Kidney (tissue), 14 donors: ENCODE measurements around the gene NPS. TPM values are rescaled to one million over a fixed set of nuclear protein-coding genes. Genes with fewer than 3 reads are reported as not detected.

Experiments
- DNase-seq, 5 donors: peaks; one replicate each; pipeline ENCODE4 v3.0.0-alpha.2; 2013 to 2020
- FAIRE-seq: peaks from 2 replicates; lab custom pipeline; 2012; peaks lifted over from hg19 to GRCh38; lab: Jason Lieb, UNC
- H3K27ac ChIP-seq, 2 donors: one replicate each; pipeline ENCODE4 v1.7.0; 2013; ENCODE audit warnings: low read depth in 2 of 2, low read length in 2 of 2, inconsistent platforms in 1 of 2
- H3K27me3 ChIP-seq: one replicate; pipeline ENCODE4 v1.7.1; 2013; ENCODE audit warnings: low read length, inconsistent platforms; ENCODE audit not compliant: control insufficient read depth, insufficient read depth
- H3K36me3 ChIP-seq, 3 donors: one replicate each; pipeline versions ENCODE4 v1.7.0 to v1.7.1; 2013; ENCODE audit warnings: low read length in 3 of 3, control low read depth in 1 of 3, inconsistent platforms in 1 of 3; ENCODE audit not compliant: insufficient read depth in 3 of 3, control insufficient read depth in 2 of 3
- H3K4me1 ChIP-seq, 3 donors: one replicate each; pipeline versions ENCODE4 v1.7.0 to v1.7.1; 2013; ENCODE audit warnings: low read length in 3 of 3, inconsistent platforms in 1 of 3, low read depth in 1 of 3; ENCODE audit not compliant: control insufficient read depth in 2 of 3, insufficient read depth in 2 of 3
- H3K4me3 ChIP-seq, 3 donors: one replicate each; pipeline versions ENCODE4 v1.7.0 to v1.8.1; 2013; ENCODE audit warnings: low read length in 3 of 3, control low read depth in 1 of 3, inconsistent platforms in 1 of 3
- H3K9ac ChIP-seq, 3 donors: one replicate each; pipeline versions ENCODE4 v1.7.0 to v1.7.1; 2013; ENCODE audit warnings: low read length in 3 of 3, control low read depth in 1 of 3, inconsistent platforms in 1 of 3
- H3K9me3 ChIP-seq, 3 donors: one replicate each; pipeline versions ENCODE4 v1.7.0 to v1.7.1; 2013; ENCODE audit warnings: low read length in 3 of 3, control low read depth in 1 of 3, inconsistent platforms in 1 of 3; ENCODE audit not compliant: control insufficient read depth in 2 of 3, insufficient read depth in 1 of 3
- CTCF ChIP-seq: IDR thresholded peaks from 3 replicates; pipeline ENCODE4 v1.5.1; 2012; ENCODE audit warnings: mild to moderate bottlenecking, moderate library complexity, borderline replicate concordance; ENCODE audit not compliant: insufficient read depth; ENCODE audit errors: extremely low read depth
- intact Hi-C: fragments of 100-400 bp; cut with DNase I; formaldehyde crosslinking; loops from one replicate; pipeline ENCODE4 v1.11.1; 2022
- polyA plus RNA-seq: library from polyadenylated mRNA; stranded (reverse); fragments of 350-450 nt; fragmentation: Illumina TruSeq; extraction: RNeasy Lipid Tissue Mini Kit (QIAGEN cat#74804); gene quantifications from one replicate; pipeline ENCODE4 v1.2.3, GENCODE V29; 2014; ENCODE audit warnings: low read depth, low replicate concordance; ENCODE audit not compliant: insufficient read depth
- total RNA-seq: library from RNA; stranded (reverse); fragmentation: NEBNext Ultra II Directional; extraction: Animal tissue kit (Norgen Biotek cat#: 25700); gene quantifications from one replicate; pipeline ENCODE4 v1.2.1, GENCODE V29; 2021
- donor health status: control.
- donor health status: control.
- donor health status: control.
- donor health status: control.
- donor health status: control.
- donor health status: DM: yes; HTN: yes; CAD: no.
- donor health status: Normal renal cell carcinoma (clear cell type).

NPS gene
- total and polyA plus RNA-seq, 2 donors from 2014 or later, result not detected

- FAIRE-seq (no peak), DNase-seq (no peak)
- H3K27ac ChIP-seq, result no peak overlapping the region
- no peaks in the 10 kb centered on the region for H3K36me3 ChIP-seq
- intact Hi-C loops, result no loop called here
- no peak for TF ChIP-seq CTCF
- peaks cover 0 to 3% (median 0%) of the 10 kb centered on the region in 3 donors for H3K9me3 ChIP-seq
- no peaks in the 10 kb centered on the region for H3K4me1 ChIP-seq
- no peak overlapping the region for H3K4me3 ChIP-seq
- H3K9ac ChIP-seq, result no peak overlapping the region
- H3K27me3 ChIP-seq, result no peaks in the 10 kb centered on the region
Measured at GRCh38 chr10:127535802-127536515, 13.2 kb upstream of the NPS start.

DNA sequence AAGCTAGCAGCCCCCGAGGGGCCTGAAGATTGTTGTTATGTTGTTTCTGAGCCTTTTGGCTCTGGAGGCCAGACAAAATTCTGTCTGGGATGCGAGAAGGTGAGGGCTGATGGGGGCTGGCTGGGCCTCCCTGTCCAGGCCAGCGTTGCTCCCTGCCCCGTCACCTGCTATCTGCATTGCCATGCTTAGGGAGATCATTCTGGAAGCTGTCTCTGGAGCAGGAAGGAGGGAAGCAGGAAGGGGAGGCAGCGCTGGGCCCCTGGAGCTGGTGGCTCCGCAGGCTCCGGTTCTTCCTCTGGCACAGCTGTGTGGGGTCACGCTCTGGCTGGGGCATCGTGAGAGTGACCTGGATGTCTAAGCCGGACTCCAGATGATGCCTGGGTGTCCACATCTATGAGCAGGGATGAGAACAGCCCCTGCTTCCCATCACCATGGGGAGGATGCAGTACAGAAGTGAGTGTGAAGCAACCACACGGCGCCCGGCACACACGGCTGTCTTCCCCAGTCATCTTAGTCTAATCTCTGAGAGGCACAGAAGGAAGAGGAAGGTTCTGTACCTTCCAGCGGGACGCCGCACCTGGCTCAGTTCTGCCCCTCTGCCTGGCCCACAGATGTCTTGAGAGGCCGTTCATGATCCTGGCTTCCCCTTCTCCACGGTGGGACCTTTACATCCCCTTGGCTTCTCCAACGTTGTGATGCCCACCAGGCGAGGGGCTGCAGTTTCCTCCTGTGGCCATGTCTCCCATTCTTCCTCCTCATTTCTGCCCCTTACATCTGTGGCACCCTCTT is 11.9 kb upstream of the NPS start:
- no peak overlapping the region for H3K4me3 ChIP-seq
- H3K27me3 ChIP-seq, result no peaks in the 10 kb centered on the region
- peaks cover 0 to 3% (median 0%) of the 10 kb centered on the region in 3 donors for H3K9me3 ChIP-seq
- H3K36me3 ChIP-seq, result no peaks in the 10 kb centered on the region
- H3K4me1 ChIP-seq, result no peaks in the 10 kb centered on the region
- DNase-seq, result no peak
- no peak overlapping the region for H3K9ac ChIP-seq
- H3K27ac ChIP-seq, result no peak overlapping the region
- TF ChIP-seq CTCF, result no peak
- FAIRE-seq, result no peak
- intact Hi-C loops, result no loop called here

DNA sequence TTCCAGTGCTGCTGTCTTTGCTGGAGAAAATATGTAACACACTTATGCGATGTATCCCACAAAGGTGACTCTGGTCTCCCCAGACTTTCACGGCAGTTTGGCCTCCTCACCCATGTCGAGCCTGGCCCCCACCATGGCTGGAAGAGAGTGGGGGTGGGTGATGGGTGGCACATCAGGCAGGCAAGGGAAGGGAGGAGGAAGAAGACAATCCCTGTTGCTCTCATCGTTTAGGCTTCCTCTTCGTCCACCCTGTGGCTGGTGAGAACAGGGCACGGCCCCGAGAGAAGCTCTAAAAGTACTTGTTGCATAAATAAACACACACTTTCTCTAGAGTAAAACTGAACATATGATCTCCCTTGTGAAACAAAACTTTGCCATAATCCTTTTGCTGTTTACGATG is 11.2 kb upstream of the NPS start:
- DNase-seq (no peak), FAIRE-seq (no peak)
- no peak for TF ChIP-seq CTCF
- H3K9me3 ChIP-seq, result peaks cover 0 to 3% (median 0%) of the 10 kb centered on the region in 3 donors
- no peak overlapping the region for H3K27ac ChIP-seq
- H3K27me3 ChIP-seq, result no peaks in the 10 kb centered on the region
- no peak overlapping the region for H3K9ac ChIP-seq
- intact Hi-C loops, result no loop called here
- H3K36me3 ChIP-seq, result no peaks in the 10 kb centered on the region
- H3K4me1 ChIP-seq, result no peaks in the 10 kb centered on the region
- H3K4me3 ChIP-seq, result no peak overlapping the region
